Activated gamma-delta T cell (primary cell): Measurements from ENCODE around the gene NUDCD3.

Experiments
- DNase-seq: peaks from one replicate; lab custom pipeline; 2025; lab: John Stamatoyannopoulos, UW

The NUDCD3 gene

DNA sequence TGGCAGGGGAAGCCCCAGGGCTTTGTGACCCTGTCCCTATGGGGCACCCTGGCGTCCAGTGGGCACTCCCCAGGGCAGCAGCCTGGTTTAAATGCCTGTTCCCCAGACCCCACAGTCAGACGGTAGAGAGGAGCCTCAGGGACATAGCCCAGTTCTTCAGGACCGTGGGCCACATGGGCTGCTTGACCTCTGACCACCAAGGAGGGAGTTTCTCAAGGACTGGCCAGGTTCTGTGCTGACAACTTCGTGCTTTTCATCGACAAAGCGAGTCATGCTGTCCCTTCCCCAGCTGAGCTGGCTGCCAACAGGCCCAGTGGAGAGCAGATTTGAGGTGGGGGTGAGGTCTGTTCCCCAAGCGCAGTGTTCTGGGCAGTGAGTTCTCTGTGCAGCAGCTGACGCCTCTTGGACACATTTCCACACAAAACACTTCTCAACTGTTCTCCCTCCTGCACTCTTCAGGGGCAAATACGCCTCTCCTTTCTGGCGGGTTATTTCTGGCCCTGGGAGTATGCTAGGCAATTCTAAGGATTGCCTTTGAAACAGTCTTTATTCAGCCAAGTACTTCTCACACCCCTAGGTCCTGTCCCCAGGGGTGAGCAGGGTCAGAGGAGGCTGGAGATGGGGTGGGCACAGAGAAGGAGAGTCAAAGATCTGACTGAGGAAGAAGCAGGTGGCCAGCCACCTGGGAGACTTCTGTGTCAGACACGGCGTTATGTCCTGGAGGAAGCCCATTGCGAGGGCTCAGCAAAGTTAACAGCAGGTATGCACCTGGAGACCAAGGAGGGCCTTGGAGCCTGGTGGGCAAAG lies 107.8 kb downstream of the NUDCD3 start:
- DNase-seq = no peak

DNA sequence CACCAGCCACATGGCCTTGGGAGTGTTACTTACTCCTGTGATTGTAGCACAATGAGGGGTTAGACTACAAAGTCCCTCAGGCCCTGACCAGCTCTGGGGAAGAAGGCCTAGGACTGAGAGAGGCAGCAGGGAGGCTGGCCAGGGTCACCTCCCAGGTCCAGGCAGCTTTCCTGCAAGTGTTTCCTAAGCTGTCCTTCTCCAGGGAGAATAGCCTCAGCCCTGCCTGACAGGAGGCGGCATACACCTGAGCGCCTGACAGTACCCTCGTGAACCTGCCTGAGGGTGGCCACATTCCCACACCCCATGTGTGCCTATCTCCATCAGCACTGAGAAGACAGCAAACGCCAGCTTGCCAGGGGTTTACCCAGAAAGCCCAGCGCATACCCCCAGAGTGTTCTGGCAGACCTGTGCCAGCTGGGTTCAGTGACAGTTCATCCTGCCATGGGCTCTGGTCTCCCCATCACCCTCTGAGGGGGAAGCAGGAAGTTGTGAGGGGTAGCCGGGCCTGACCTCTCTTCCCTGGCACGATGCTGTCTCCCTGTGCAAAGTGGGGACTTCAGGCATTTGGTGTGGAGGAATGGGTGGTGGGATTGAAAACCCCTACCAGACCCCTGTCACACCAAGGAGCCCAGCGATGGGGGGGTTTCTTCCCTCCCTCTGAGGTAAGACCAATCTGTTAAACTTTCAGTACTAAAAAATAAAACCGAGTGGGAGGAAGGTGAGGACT lies 108.8 kb downstream of the NUDCD3 start:
- no peak for DNase-seq

DNA sequence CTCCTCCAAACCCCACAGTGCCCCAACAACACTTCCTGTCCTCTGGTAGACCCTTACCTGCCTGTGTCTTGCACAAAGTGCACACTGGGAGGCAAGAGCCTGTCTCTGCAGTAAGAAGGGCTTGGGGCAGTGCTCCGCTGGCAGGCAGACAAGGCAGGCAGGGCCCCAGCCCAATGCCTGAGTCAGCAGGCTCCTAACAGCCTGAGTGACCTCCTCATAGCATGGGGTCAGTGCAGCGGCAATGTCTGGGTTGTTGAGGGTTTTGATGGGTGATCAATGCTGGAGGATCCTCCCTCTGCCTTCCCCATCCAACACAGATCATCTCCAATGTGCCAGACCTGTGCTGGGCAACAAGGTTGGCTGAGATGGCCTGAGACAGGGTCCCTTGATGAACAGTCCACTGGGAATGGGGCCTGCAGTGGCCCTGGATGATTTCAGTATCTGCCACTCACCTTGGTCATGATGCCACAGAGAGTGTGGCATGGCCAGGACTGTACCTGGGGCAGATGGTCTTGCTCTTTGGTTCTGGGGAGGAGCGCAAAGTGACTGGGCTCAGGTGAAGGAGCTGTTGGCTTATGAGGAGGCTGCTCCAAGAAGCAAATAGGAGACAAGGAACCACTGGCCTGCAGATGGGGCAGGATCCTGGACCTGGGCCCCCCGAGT lies 109.5 kb downstream of the NUDCD3 start:
- DNase-seq = no peak

DNA sequence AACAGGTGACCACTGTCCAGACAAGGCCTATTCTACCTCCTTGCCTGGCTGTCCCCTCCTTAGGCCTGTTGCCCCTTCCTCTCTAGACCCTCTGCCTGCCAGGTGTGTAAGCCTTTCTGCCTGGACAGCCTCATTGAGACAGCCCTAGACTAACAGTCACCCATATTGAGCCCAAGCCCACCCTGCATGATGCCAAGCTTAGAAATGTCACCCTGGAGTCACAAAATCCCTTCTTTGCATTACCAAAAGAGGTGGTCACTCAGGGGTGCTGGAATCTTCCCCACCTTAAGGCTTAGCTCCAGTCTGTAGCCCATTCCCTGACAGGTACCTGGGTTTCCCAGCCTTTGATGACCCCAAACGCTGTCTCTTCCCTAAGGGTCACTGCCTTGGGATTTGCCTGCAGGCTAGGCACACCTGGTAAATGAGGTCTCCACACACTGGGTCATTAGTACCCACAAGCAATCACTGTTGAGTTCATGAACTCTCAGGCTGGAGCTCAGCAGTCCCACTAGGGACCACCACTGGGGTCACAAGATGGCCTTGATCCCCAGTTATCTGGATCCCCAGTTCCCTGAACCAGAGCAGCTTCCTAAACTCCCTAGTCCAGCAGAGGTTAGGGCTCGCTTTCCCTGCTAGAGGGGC lies 110.1 kb downstream of the NUDCD3 start:
- no peak for DNase-seq

DNA sequence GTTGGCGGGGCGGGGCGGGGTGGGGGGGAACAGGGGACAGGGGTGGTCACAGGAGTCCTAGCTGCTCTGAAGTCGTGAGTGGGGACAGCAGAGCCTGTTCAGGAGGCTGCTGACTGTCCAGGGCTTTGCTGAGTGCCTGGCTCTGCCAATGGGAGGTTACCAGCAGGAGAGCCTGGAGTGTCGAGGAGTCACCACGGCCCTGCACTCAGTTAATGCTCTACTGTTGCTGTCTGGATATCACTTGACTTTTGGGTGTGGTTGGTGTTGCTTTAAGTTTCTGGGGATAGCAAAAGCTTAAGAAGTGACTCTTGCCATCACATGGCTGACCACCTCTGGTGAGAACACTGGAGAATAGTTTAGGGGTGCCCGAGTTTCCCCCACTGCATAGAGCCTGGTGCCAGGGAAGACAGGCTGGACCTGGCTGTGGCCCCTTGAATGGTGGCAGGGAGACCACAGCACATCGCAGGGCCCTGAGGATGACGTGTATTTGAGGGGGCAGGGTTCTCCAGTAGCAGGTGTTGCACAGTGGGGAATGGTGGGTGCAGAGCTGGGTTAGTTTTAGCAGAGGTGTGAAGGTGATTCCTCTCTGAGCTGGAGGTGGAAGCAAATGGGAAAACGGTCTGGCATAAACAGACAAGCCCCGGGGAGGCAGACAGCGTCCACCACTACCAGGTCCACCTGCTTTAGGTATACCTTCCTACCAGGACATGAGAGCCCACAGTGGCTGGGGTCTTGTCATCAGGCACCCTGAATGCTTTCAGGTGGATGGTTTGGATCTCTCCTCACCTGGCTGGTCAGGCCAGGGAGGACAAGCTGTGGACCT lies 110.9 kb downstream of the NUDCD3 start:
- no peak for DNase-seq

DNA sequence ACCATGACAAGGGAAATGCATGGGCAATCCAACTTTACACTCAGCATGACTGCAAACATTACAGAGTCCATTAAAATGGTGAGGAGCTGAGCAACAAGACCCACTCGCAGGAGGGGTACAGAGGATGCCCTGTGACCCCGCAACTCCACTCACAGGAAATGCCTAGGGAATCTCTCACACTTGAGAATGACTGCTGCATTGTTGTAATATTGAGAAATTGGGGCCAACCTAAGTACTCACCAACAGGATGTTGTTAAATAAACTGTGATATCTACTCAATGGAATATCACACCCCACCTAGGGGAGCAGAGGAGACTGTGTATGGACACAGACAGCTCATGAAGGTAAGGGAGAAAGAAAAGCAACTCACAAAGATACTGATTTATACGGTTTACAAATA lies 111.7 kb downstream of the NUDCD3 start:
- DNase-seq = no peak

DNA sequence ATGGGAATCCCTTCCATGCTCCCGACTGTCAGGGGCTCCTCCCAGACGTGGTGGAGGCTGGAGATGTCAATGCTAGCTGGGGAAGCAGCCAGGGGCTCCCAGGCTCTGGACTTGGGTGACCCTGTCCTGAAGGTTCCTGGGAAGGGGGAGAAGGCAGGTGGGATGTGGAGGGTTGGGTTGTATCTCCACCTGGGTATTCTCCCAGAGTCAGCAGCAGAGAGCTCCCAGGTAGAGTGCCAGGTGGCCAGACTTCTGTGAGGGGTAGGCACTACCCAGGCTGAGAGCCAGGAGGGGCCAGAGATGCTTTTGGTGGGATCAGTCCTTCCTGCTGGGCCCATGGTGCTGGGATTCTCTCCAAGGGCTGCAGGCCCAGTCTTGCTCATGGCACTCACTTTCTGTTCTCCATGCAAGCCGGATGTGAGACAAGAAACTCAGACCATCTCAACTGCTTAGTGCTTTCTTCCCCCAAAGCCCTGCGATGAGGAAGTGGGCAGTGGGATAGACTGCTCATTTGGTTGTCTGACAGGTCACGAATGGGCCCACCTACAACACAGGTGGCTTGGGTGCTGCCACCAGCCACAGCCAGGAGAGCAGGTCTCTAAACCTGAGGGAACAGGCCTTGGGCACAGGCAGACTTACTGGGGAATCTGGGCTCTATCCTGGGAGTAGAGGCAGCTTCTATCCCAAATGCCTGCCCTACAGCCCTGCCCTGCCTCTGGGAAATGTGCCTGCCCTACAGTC lies 112.6 kb downstream of the NUDCD3 start:
- no peak for DNase-seq

DNA sequence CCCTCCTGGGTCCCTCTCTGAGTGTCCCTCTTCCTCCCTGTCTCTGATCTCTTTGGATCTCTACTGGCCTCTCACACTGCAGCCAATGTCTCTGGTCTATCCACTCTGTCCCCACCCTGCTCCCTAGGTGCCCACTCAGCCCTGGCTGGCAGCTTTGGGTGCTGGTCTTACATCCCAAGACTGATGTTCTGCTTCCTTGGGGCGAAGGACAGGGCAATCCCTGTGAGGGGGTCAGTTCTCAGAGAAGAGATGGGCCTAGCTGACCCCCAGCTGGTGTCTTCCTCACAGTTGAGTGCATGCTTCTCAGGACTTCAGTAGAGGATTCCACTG lies 113.4 kb downstream of the NUDCD3 start:
- DNase-seq = no peak

DNA sequence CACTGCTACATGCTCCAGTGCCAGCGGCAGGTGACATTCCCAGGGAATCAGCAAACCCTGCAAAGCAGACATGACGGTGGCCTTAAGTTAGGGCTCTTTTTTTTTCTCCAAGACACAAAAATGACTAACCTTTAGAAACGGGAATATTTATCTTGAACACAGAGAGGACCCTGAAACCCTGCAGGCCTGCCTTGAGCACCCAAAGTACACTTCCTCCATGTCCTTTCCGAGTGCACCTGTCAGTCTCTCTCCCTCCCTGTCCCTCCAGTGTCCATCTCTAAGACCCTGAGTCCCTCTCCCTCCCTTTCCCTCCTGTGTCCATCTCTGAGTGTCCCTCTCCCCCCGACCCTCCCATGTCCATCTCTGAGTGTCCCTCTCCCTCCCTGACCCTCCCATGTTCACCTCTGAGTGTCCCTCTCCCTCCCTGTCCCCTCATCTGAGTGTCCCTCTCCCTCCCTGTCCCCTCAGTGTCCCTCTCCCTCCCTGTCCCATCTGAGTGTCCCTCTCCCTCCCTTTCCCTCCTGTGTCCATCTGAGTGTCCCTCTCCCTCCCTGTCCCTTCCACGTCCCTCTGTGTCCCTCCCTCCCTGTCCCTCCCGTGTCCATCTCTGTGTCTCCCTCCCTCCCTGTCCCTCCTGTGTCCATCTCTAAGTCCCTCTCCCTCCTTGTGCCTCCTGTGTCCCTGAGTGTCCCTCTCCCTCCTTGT lies 113.9 kb downstream of the NUDCD3 start:
- DNase-seq = no peak

DNA sequence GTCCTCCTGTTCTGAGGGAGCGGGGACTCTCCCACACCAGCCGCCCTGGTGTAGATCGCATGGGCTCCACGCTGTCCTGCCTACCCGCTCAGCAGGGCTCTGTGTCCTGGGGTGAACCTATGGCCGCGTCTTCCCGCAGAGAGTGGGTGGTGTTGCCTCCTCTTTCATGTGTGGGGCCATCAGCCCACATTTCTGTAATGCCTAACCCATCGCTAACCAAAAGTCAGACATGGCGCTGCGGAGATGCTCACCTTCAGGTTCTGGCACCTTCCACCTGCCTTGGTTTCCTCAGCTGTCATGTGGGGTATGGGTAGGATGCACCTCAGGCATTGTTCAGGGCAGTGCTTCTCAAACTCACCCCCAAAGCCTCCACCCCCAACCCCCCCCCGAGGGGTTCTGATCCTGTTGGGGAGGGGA lies 114.5 kb downstream of the NUDCD3 start:
- DNase-seq = no peak

DNA sequence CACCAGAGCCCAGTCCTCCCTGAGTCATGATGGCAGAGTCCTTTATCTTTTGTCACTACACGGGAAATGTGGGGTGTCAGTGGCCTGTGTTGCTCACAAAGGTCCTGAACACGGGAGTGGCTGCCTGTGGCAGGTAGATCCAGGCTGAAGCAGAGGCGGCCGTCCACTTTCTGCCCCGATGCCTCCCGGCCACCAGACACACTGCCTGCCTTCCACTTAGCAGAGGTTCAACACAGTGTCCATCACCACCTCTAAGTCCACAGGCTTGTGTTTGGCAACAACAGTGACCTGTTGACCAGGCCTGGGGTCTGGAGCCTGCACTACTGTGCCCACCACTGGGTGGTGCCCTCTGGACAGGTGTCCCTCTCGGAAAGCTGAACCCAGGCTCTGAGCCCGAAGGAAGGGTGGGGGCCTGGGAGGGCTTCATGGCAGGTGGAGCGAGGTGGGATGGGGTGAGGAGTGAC lies 115.2 kb downstream of the NUDCD3 start:
- no peak for DNase-seq

DNA sequence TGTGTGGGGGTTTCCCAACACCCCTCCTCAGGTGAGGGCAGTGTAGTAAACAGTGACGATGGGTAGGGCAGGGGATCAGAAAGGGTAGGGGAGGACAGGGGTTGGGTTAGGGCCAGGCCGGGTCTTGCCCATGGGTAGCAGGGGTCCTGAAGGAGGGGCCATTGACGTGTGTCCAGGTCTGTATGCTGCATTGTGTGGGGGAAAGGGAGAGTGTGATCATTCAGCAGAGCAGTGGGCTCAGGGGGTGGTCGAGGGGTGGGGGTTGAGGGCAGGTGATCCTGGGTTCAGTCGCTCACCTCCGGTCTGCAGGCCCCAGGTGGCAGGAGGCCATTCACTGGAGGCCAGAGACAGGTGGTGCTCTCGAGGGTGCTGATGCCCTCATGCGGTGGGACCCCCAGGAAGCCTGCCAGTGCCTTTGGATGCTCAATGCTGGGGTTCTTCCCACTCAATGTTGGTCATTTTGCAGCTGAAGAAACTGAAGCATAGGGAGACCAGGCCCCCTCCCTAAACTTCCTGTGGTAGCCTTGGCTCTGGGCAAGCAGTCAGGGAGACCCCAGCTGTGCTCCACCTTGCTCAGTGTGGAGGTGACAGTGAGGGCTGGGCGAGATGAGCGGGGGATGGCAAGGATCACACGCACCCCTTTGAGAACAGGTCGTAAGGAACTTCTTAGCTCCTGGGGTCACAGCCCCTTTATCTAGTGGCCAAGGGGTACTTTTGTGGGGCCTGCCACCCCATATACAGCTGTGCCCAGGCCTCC lies 116.3 kb downstream of the NUDCD3 start:
- DNase-seq = no peak

DNA sequence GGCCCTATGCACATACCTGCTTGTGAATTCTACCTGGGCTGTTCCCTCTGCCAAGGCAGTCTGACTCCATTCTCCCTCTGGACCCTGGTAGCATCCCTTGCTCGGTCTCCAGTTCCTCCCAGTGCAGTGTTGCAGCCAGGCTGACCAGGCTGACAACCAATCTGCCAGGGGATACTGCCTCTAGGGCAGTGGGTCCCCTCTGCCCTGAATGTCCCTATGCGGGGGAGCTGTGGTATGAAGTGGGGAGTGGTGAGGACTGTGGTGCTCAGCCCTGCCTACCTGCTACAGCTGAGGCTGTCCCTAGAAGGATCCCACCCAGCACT lies 117.1 kb downstream of the NUDCD3 start:
- no peak for DNase-seq

DNA sequence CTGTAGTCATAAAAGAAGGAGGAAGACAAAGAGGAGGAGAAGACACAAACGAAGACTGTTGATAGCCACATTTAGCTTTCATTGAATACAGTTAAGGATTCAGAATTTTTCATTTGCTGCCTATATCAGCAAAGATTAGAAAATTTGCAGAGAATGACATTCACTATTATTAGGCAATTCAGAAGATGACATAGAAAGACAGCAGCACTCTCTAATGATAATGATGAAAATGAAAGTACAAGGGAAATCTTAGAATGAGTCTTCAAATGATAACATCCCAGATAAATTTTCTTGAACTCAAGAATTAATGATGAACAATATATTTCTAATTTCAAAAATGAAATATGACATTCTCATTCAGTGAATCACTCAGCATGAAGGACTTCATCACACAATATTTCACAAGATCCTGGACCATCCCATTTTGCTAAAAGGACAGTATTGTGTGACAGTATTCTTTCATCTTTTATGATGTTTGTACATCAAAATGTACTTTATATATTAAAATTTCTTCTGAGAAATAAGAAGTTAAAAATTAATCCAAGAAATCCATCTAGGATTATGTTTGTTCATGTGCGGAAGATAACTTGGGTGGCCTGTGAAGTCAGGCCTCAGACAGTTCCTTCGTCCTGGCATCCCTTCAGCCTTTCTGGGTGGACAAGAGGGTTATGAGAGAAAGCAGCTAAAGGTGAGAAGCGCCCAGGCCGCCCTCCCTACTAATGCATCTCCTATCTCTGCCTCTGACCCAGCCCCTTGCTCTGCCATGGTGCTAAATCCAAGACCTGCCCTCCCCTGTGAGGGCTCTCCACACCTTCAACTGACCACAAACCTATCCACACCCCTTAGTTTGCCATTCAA lies 117.7 kb downstream of the NUDCD3 start:
- DNase-seq = no peak

DNA sequence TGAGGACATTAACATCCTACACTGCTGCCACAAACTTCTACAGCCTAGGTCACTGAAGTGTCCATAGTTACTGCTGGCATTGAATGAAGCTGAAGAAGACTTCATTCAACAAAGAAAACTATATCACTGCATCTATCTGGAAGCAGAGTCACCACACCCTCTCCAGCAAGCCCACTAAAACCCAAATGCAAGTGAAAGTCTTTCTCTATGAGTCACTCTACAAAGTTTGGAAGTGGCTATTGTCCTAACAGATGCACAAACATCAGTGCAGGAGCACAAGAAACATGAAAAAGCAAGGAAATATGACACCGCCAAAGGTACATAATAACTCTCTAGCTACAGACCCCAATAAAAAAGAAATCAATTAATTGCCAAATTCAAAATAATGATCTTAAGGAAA lies 121.6 kb downstream of the NUDCD3 start:
- DNase-seq = no peak

DNA sequence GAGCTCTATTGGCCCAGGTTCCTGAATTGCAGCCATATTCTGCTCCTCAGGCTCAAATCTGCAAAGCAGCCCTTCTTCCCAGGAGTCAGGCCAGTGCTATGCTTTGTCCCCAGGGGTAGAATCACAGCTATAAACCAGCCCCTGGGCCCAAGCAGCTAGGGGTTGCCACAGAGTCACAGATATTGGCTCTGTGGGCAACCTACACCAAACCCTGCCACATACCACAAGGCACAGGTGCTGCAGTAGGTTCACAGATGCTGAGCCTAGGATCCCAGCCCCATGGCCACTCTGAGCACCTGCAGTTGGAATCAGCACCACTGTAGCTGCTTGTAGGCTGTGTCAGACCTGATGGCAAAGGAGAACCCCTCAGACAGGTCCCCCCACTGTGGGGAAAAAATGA lies 122.0 kb downstream of the NUDCD3 start:
- no peak for DNase-seq

DNA sequence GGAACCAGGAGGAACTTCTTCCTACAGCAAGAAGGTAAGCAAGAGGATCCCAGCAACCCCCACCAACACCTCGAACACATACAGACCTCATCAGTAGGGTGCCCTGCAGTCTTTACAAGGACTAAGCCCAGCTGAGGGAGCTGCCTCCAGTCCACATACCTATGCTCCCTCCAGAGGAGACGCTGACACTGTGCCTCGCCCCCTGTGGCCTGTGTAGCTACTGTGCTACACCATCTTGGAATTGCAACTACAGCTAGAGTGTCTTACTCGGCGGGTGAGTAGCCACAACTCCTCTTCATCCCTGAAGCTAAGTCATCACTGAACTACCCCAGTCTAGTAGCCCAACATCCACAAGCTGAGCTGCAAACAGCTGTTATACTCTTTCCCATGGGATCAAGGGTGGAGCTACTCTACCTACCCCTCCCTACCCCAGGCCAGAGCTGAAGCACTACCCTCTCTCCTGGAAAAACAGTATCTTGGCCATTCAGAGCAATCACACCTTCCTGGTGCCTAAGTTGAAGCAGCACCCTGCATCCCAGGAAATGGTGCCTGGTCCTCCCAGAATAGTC lies 122.9 kb downstream of the NUDCD3 start:
- DNase-seq = no peak

DNA sequence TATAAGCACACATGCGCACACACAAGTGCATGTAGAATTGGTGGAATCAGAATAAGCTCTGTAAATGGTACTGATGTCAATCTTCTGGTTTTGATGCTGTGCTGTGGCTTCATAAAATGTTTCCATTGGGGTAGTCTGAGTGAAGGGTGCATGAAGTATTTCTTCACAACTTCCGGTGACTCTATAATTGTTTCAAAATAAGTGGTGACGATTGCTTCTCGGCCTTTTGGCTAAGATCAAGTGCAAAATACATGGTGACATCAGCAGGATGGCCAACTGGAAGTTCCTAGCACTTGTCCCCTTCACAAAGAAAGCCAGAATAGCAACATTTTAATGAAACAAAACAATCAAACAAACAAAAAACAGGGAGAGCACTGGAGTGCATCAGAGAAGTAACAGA lies 123.5 kb downstream of the NUDCD3 start:
- DNase-seq = no peak
